ENCODE measurements around the gene CSF3. TPM values are rescaled to one million over a fixed set of nuclear protein-coding genes. Genes with fewer than 3 reads are reported as not detected.

Gene CSF3
- total and polyA plus RNA-seq, 4 donors: 1.7 to 317 (median 5.4) TPM

DNA sequence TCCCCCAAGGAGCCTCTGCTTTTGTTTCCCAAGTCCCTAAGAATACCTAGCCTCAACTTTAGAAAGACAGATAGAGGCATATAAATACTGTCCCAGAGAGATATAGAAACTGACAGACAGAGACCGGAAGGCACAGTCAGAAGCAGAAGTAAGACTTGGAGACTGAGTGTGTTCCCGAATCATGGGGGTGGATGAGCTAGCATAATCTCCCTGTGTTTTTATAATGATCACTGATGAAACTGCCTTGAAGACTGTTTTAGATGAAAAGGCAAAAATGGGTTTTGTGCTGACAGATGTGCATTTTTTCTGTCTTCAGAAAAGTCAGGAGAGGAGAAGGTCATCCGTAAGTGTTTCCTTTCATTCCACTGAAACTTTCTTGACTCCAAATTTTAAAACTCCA lies 43.0 kb upstream of the CSF3 start:
- TF ChIP-seq, protein P1, sequence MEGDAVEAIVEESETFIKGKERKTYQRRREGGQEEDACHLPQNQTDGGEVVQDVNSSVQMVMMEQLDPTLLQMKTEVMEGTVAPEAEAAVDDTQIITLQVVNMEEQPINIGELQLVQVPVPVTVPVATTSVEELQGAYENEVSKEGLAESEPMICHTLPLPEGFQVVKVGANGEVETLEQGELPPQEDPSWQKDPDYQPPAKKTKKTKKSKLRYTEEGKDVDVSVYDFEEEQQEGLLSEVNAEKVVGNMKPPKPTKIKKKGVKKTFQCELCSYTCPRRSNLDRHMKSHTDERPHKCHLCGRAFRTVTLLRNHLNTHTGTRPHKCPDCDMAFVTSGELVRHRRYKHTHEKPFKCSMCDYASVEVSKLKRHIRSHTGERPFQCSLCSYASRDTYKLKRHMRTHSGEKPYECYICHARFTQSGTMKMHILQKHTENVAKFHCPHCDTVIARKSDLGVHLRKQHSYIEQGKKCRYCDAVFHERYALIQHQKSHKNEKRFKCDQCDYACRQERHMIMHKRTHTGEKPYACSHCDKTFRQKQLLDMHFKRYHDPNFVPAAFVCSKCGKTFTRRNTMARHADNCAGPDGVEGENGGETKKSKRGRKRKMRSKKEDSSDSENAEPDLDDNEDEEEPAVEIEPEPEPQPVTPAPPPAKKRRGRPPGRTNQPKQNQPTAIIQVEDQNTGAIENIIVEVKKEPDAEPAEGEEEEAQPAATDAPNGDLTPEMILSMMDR (IDR thresholded peaks at IDR 0.05; ENCODE audit: control extremely low read depth, extremely low read depth): no peak
- Histone ChIP-seq H3K4me3 (no peak overlapping the region), H3K36me3 (ENCODE audit: control insufficient read depth in 4 of 4, insufficient read depth in 4 of 4, low read length in 4 of 4) (no peaks in the 10 kb centered on the region), H3K9me3 (ENCODE audit: control insufficient read depth in 4 of 4, insufficient read depth in 3 of 4, low read length in 3 of 4) (no peaks in the 10 kb centered on the region), H3K4me1 (ENCODE audit: control insufficient read depth in 5 of 5, insufficient read depth in 5 of 5, low read length in 5 of 5) (peaks cover 0 to 2% (median 0%) of the 10 kb centered on the region in 5 donors), H3K9ac (ENCODE audit: insufficient read depth in 1 of 2, low read length in 2 of 2) (no peak overlapping the region), H3K27me3 (ENCODE audit: control insufficient read depth in 3 of 3, insufficient read depth in 3 of 3, low read length in 2 of 3) (peaks cover 0 to 9% (median 2%) of the 10 kb centered on the region in 3 donors), H3K27ac (ENCODE audit: low read depth in 1 of 2, low read length in 1 of 2) (no peak overlapping the region)
- WGBS, 2 donors: 32 to 46% methylated on average over 3 of the region's 3 CpGs
- DNase-seq (no peak), ATAC-seq (ENCODE audit: insufficient read depth, low FRiP score) (no peak)

DNA sequence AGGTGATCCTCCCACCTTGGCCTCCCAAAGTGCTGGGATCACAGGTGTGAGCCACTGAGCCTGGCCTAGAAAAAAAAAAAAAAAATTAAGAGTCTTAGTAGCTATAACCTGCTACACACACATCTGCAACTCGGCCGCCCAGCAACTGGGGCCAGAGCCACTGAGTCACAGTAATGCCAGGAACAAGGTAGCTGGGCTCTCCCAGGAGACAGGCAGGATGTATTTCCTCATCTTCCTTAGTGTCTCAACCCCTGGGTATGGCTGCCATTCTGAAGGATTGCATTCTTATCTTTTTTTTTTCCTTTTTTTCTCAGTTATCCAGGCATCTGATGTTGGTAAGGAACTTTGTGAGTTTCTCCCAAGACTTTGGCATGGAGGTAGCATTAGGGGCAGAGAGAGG lies 41.7 kb upstream of the CSF3 start:
- no peak for ATAC-seq (ENCODE audit: insufficient read depth, low FRiP score)
- Histone ChIP-seq H3K36me3 (ENCODE audit: control insufficient read depth in 4 of 4, insufficient read depth in 4 of 4, low read length in 4 of 4) (no peaks in the 10 kb centered on the region), H3K4me3 (no peak overlapping the region), H3K4me1 (ENCODE audit: control insufficient read depth in 5 of 5, insufficient read depth in 5 of 5, low read length in 5 of 5) (peaks cover 0 to 2% (median 0%) of the 10 kb centered on the region in 5 donors), H3K9ac (ENCODE audit: insufficient read depth in 1 of 2, low read length in 2 of 2) (no peak overlapping the region), H3K9me3 (ENCODE audit: control insufficient read depth in 4 of 4, insufficient read depth in 3 of 4, low read length in 3 of 4) (no peaks in the 10 kb centered on the region), H3K27me3 (ENCODE audit: control insufficient read depth in 3 of 3, insufficient read depth in 3 of 3, low read length in 2 of 3) (peaks cover 0 to 9% (median 2%) of the 10 kb centered on the region in 3 donors), H3K27ac (ENCODE audit: low read depth in 1 of 2, low read length in 1 of 2) (no peak overlapping the region)
- TF ChIP-seq, protein P1 (IDR thresholded peaks at IDR 0.05; ENCODE audit: control extremely low read depth, extremely low read depth): no peak
- DNase-seq: no peak
- 86 to 93% methylated on average over 2 of the region's 2 CpGs for WGBS, 2 donors

DNA sequence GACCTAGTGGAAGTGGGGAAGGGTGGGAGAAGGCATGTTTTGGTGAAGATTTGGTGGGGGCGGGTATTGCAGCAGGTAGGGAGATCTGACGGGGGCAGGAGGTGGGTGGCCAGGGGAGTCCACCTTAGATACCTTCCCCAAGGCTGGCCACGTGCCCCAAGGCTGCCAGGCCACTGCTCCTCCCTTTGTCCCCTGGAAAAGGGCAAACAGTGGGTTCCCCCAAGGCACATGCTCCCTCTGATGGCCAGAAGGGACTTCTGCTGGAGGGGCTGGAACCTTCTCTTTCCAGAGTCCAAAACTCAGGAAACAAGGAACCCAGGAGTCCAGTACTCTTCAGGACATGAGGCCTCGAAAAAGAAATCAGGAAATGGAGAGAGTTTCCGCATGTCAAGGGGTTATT lies 40.8 kb upstream of the CSF3 start:
- peaks cover 0 to 2% (median 0%) of the 10 kb centered on the region in 5 donors for H3K4me1 ChIP-seq (ENCODE audit: control insufficient read depth in 5 of 5, insufficient read depth in 5 of 5, low read length in 5 of 5)
- DNase-seq (no peak), ATAC-seq (ENCODE audit: insufficient read depth, low FRiP score) (no peak)
- no peaks in the 10 kb centered on the region for H3K9me3 ChIP-seq (ENCODE audit: control insufficient read depth in 4 of 4, insufficient read depth in 3 of 4, low read length in 3 of 4)
- no peak overlapping the region for H3K27ac ChIP-seq (ENCODE audit: low read depth in 1 of 2, low read length in 1 of 2)
- no peak overlapping the region for H3K9ac ChIP-seq (ENCODE audit: insufficient read depth in 1 of 2, low read length in 2 of 2)
- TF ChIP-seq, protein P1 (IDR thresholded peaks at IDR 0.05; ENCODE audit: control extremely low read depth, extremely low read depth): no peak
- WGBS, 2 donors: 80 to 90% methylated on average over 5 of the region's 5 CpGs
- no peaks in the 10 kb centered on the region for H3K36me3 ChIP-seq (ENCODE audit: control insufficient read depth in 4 of 4, insufficient read depth in 4 of 4, low read length in 4 of 4)
- no peak overlapping the region for H3K4me3 ChIP-seq
- H3K27me3 ChIP-seq (ENCODE audit: control insufficient read depth in 3 of 3, insufficient read depth in 3 of 3, low read length in 2 of 3): peaks cover 0 to 9% (median 2%) of the 10 kb centered on the region in 3 donors

DNA sequence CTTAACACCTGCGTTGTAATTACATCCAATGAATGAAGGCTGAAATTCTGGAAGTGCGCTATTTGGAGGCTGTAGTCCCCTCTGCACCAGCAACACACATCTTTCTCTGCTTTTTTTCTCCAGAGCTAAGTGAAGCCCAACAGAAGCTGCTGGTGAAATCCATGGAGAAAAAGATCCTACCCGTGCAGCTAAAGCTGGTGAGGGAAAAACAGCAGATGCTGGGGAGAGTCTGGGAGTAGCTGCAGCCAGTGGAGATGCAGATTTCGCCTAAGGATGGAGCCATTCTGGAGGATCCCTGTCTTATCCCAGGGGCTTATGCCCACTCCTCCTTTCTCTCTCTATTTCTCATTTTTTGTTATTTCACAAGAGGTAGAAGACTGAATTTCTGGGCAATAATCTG lies 39.4 kb upstream of the CSF3 start:
- Histone ChIP-seq H3K9me3 (ENCODE audit: control insufficient read depth in 4 of 4, insufficient read depth in 3 of 4, low read length in 3 of 4) (no peaks in the 10 kb centered on the region), H3K36me3 (ENCODE audit: control insufficient read depth in 4 of 4, insufficient read depth in 4 of 4, low read length in 4 of 4) (peaks cover 0 to under 1% (median 0%) of the 10 kb centered on the region in 4 donors), H3K4me1 (ENCODE audit: control insufficient read depth in 5 of 5, insufficient read depth in 5 of 5, low read length in 5 of 5) (peaks cover 0 to 8% (median 0%) of the 10 kb centered on the region in 5 donors), H3K27me3 (ENCODE audit: control insufficient read depth in 3 of 3, insufficient read depth in 3 of 3, low read length in 2 of 3) (peaks cover 0 to 9% (median 0%) of the 10 kb centered on the region in 3 donors), H3K27ac (ENCODE audit: low read depth in 1 of 2, low read length in 1 of 2) (no peak overlapping the region), H3K4me3 (no peak overlapping the region), H3K9ac (ENCODE audit: insufficient read depth in 1 of 2, low read length in 2 of 2) (no peak overlapping the region)
- no peak for DNase-seq
- ATAC-seq (ENCODE audit: insufficient read depth, low FRiP score): no peak
- WGBS, 2 donors: 77 to 88% methylated on average over 4 of the region's 4 CpGs
- TF ChIP-seq, protein P1 (IDR thresholded peaks at IDR 0.05; ENCODE audit: control extremely low read depth, extremely low read depth): no peak
